Neuronal stem cell (in vitro differentiated cells): ENCODE measurements around the gene CBFA2T2.
A peak's percentile ranks its signal among the peaks of the same experiment; 100 is the strongest.

Experiments
- DNase-seq: peaks from one replicate; pipeline ENCODE4 v3.0.0-alpha.2; 2013; ENCODE audit warnings: low spot score
- H2AFZ ChIP-seq: one replicate; pipeline ENCODE4 v1.6.1; 2013; ENCODE audit warnings: mild to moderate bottlenecking, low read length, inconsistent platforms
- H2AK5ac ChIP-seq: 2 replicates; pipeline ENCODE4 v1.6.1; 2013; ENCODE audit warnings: low read depth, mild to moderate bottlenecking, inconsistent platforms, low read length, moderate library complexity, mixed read lengths
- H2BK120ac ChIP-seq: 2 replicates; pipeline ENCODE4 v1.6.1; 2013; ENCODE audit warnings: low read depth, mild to moderate bottlenecking, inconsistent platforms, low read length, moderate library complexity, mixed read lengths
- H2BK12ac ChIP-seq: one replicate; pipeline ENCODE4 v1.6.1; 2013; ENCODE audit warnings: low read length, inconsistent platforms
- H2BK15ac ChIP-seq: 2 replicates; pipeline ENCODE4 v1.6.1; 2013; ENCODE audit warnings: mild to moderate bottlenecking, low read length, inconsistent platforms, mixed read lengths
- H2BK5ac ChIP-seq: one replicate; pipeline ENCODE4 v1.6.1; 2013; ENCODE audit warnings: inconsistent platforms, mild to moderate bottlenecking, low read length, moderate library complexity
- H3K14ac ChIP-seq: one replicate; pipeline ENCODE4 v1.6.1; 2013; ENCODE audit warnings: low read length, inconsistent platforms
- H3K18ac ChIP-seq: 2 replicates; pipeline ENCODE4 v1.6.1; 2013; ENCODE audit warnings: low read length, inconsistent platforms
- H3K23ac ChIP-seq: 2 replicates; pipeline ENCODE4 v1.6.1; 2013; ENCODE audit warnings: low read depth, mild to moderate bottlenecking, mixed read lengths, low read length, inconsistent platforms; ENCODE audit not compliant: poor library complexity
- H3K27ac ChIP-seq: replicated peaks from 3 replicates; pipeline ENCODE4 v1.5.1; 2013; ENCODE audit warnings: low read length, inconsistent platforms
- H3K27me3 ChIP-seq, 3 experiments: 2 replicates each; pipeline ENCODE4 v1.6.1; 2013; ENCODE audit warnings: low read length in 3 of 3, mild to moderate bottlenecking in 2 of 3, inconsistent platforms in 1 of 3, low read depth in 1 of 3, mixed read lengths in 1 of 3, moderate library complexity in 1 of 3; ENCODE audit not compliant: control insufficient read depth in 3 of 3, insufficient read depth in 3 of 3
- H3K36me3 ChIP-seq, 2 donors: replicated peaks in 1 of 2; 2 replicates each; pipeline ENCODE4 v1.6.1; 2013; ENCODE audit warnings: low read length in 2 of 2; ENCODE audit not compliant: control insufficient read depth in 2 of 2, insufficient read depth in 2 of 2
- H3K4ac ChIP-seq: 2 replicates; pipeline ENCODE4 v1.6.1; 2013; ENCODE audit warnings: inconsistent platforms, mild to moderate bottlenecking, low read length, moderate library complexity
- H3K4me1 ChIP-seq, 2 donors: 1 replicate in 1 of 2; 2 replicates in 1 of 2; pipeline ENCODE4 v1.6.1; 2013; ENCODE audit warnings: low read length in 2 of 2, low read depth in 1 of 2; ENCODE audit not compliant: control insufficient read depth in 2 of 2, insufficient read depth in 1 of 2
- H3K4me2 ChIP-seq: one replicate; pipeline ENCODE4 v1.6.1; 2013; ENCODE audit warnings: mild to moderate bottlenecking, low read length, inconsistent platforms; ENCODE audit not compliant: insufficient read depth, poor library complexity, severe bottlenecking
- H3K4me3 ChIP-seq, 2 donors: 2 replicates each; pipeline ENCODE4 v1.5.1; 2013; ENCODE audit warnings: low read length in 2 of 2, mild to moderate bottlenecking in 2 of 2, inconsistent platforms in 1 of 2, moderate library complexity in 1 of 2
- H3K79me1 ChIP-seq: one replicate; pipeline ENCODE4 v1.6.1; 2013; ENCODE audit warnings: low read depth, mild to moderate bottlenecking, inconsistent platforms, low read length, moderate library complexity
- H3K9ac ChIP-seq: one replicate; pipeline ENCODE4 v1.6.1; 2013; ENCODE audit warnings: mild to moderate bottlenecking, low read depth, low read length, inconsistent platforms; ENCODE audit not compliant: poor library complexity
- H3K9me3 ChIP-seq, 2 donors: replicated peaks in 1 of 2; 2 replicates each; pipeline versions ENCODE3 to v1.6.1; 2013; ENCODE audit warnings: low read length in 2 of 2, mild to moderate bottlenecking in 2 of 2, inconsistent platforms in 1 of 2, low read depth in 1 of 2, mixed read lengths in 1 of 2, moderate library complexity in 1 of 2; ENCODE audit not compliant: control insufficient read depth in 2 of 2, insufficient read depth in 1 of 2
- H4K8ac ChIP-seq: one replicate; pipeline ENCODE4 v1.6.1; 2013; ENCODE audit warnings: low read depth, mild to moderate bottlenecking, inconsistent platforms, low read length, moderate library complexity
- H4K91ac ChIP-seq: one replicate; pipeline ENCODE4 v1.6.1; 2013; ENCODE audit warnings: low read length, low read depth, mild to moderate bottlenecking, inconsistent platforms; ENCODE audit not compliant: poor library complexity
- WGBS, 2 donors: extraction: QIAGEN DNeasy Blood & Tissue Kit; methylation state at CpG; one replicate each; pipeline ENCODE4 v1.1.7; 2013; ENCODE audit warnings: missing lambda C conversion rate in 2 of 2, mixed read lengths in 1 of 2; ENCODE audit not compliant: insufficient read length in 2 of 2, insufficient replicate concordance in 1 of 2; ENCODE audit errors: extremely low coverage in 2 of 2; 5-methylcytosine and 5-hydroxymethylcytosine counted together

The CBFA2T2 gene

DNA sequence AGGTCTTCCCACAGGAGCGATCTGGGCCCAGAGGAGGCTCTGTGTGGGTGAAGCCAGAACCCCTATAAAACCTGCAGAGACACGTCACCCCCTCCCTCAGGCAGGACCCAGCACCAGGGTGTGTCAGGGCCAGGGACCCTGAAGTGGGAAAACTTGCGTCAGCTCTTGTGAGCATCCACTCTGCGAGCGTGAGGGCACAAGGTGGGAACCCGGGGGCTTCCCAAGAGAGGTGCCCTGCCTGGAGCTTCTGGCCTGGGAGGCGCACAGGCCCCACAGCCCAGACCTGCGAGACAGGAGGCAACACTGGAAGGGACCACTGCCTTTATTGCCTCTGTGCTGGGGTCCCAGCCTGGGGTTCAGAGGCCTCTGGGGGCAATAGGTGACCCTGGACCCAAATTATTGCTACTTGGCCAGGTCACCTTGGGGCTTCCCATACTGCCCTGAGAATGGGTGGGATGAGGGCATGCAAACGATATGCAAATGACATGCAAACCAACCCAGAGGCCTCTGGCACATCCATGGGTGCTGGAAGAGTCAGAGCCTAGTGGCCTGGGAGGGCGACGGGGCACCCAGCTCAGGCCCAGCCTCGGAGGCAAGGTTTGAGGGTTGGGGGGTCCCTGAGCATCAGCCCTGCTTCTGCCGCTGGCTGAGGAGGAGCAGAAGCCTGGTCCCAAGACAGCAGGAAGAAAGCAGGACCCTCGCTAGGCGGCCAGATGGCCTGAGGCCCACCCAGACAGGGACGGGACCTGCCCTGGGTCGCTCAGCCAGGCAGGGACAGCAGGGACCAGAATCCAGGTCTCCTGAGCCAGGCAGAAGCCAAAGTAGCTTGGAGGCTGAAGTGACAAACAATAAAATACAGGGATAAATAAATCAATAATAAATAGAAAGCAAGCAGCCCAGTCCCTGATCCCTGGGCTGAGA lies 167.1 kb downstream of the CBFA2T2 start:
- Histone ChIP-seq H3K18ac (no peak overlapping the region), H2AFZ (no peak overlapping the region), H3K9me3 (no peaks in the 10 kb centered on the region), H3K23ac (peak overlapping the region; percentile 73), H3K36me3 (peaks cover 4 to 14% of the 10 kb centered on the region in 2 donors), H3K4me1 (peaks cover 0 to 2% of the 10 kb centered on the region in 2 donors), H3K4me2 (no peak overlapping the region), H2AK5ac (no peak overlapping the region), H3K4ac (no peak overlapping the region), H3K27me3 (no peaks in the 10 kb centered on the region), H4K8ac (no peak overlapping the region), H2BK120ac (no peak overlapping the region), H2BK5ac (peak overlapping the region; percentile 66), H3K4me3 (no peak overlapping the region), H3K27ac (no peak overlapping the region), H4K91ac (no peak overlapping the region), H3K79me1 (peaks cover 3% of the 10 kb centered on the region), H3K14ac (no peak overlapping the region), H3K9ac (no peak overlapping the region), H2BK12ac (peak overlapping the region; percentile 41), H2BK15ac (no peak overlapping the region)
- WGBS, 2 donors = no CpG with 5 or more reads among the region's 17 CpGs
- no peak for DNase-seq

GRCh38 chr20:33657704-33658095 lies 167.8 kb downstream of the CBFA2T2 start:
- H2BK5ac ChIP-seq = no peak overlapping the region
- H3K79me1 ChIP-seq = peaks cover 3% of the 10 kb centered on the region
- H3K4ac ChIP-seq = no peak overlapping the region
- peaks cover 0 to 3% of the 10 kb centered on the region in 2 donors for H3K4me1 ChIP-seq
- no peak overlapping the region for H3K9ac ChIP-seq
- H3K4me2 ChIP-seq = no peak overlapping the region
- H2BK120ac ChIP-seq = no peak overlapping the region
- WGBS, 2 donors = no CpG with 5 or more reads among the region's 12 CpGs
- no peak overlapping the region for H4K91ac ChIP-seq
- no peak overlapping the region for H2AK5ac ChIP-seq
- H3K9me3 ChIP-seq = no peaks in the 10 kb centered on the region
- no peak overlapping the region for H3K23ac ChIP-seq
- H3K18ac ChIP-seq = no peak overlapping the region
- no peak overlapping the region for H3K27ac ChIP-seq
- H3K4me3 ChIP-seq = no peak overlapping the region
- H2AFZ ChIP-seq = no peak overlapping the region
- no peak overlapping the region for H2BK15ac ChIP-seq
- no peak overlapping the region for H2BK12ac ChIP-seq
- no peak overlapping the region for H3K14ac ChIP-seq
- no peak overlapping the region for H4K8ac ChIP-seq
- H3K27me3 ChIP-seq = no peaks in the 10 kb centered on the region
- peaks cover 4 to 14% of the 10 kb centered on the region in 2 donors for H3K36me3 ChIP-seq
- DNase-seq = no peak

GRCh38 chr20:33658510-33658909 lies 168.6 kb downstream of the CBFA2T2 start:
- no CpG with 5 or more reads among the region's 8 CpGs for WGBS, 2 donors
- Histone ChIP-seq H3K9ac (no peak overlapping the region), H3K4ac (no peak overlapping the region), H3K18ac (no peak overlapping the region), H3K27ac (no peak overlapping the region), H2AFZ (no peak overlapping the region), H3K4me1 (peaks cover 0 to 5% of the 10 kb centered on the region in 2 donors), H4K8ac (no peak overlapping the region), H3K79me1 (peaks cover 3% of the 10 kb centered on the region), H3K14ac (no peak overlapping the region), H2BK15ac (no peak overlapping the region), H3K4me2 (no peak overlapping the region), H2AK5ac (no peak overlapping the region), H3K27me3 (no peaks in the 10 kb centered on the region), H3K9me3 (no peaks in the 10 kb centered on the region), H2BK5ac (no peak overlapping the region), H3K23ac (no peak overlapping the region), H2BK120ac (no peak overlapping the region), H4K91ac (no peak overlapping the region), H2BK12ac (no peak overlapping the region), H3K36me3 (peaks cover 4 to 14% of the 10 kb centered on the region in 2 donors), H3K4me3 (no peak overlapping the region)
- DNase-seq = no peak

DNA sequence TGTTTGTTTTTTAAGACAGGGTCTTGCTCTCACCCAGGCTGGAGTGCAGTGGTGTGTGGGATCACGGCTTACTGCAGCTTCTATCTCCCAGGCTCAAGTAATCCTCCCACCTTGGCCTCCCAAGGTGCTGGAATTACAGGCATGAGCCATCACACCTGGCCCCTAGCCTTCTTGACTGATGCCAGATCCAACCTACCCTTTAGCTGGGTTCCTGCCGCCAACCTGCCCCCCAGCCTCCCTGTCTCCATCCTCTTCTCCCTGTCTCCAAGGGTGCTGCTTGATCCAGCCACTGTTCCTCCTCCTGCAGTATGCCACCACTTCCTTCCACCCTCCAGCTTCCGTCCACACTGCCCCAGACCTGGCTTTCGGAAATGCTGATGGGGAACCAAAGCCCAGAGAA lies 169.0 kb downstream of the CBFA2T2 start:
- Histone ChIP-seq H3K14ac (no peak overlapping the region), H3K36me3 (peaks cover 4 to 14% of the 10 kb centered on the region in 2 donors), H3K23ac (no peak overlapping the region), H3K9me3 (no peaks in the 10 kb centered on the region), H3K4me1 (peaks cover 2 to 5% of the 10 kb centered on the region in 2 donors), H4K91ac (no peak overlapping the region), H3K9ac (no peak overlapping the region), H2BK12ac (no peak overlapping the region), H2AFZ (no peak overlapping the region), H3K4ac (no peak overlapping the region), H2BK120ac (no peak overlapping the region), H3K4me2 (no peak overlapping the region), H2BK15ac (no peak overlapping the region), H3K27me3 (no peaks in the 10 kb centered on the region), H3K18ac (no peak overlapping the region), H2BK5ac (no peak overlapping the region), H3K27ac (no peak overlapping the region), H3K79me1 (peaks cover 3% of the 10 kb centered on the region), H4K8ac (no peak overlapping the region), H3K4me3 (no peak overlapping the region), H2AK5ac (no peak overlapping the region)
- no peak for DNase-seq
- WGBS, 2 donors = no CpG with 5 or more reads among the region's 4 CpGs
